RWPE1 (cell line): ENCODE results near the gene PPP6R2.

Source experiments
- CTCF ChIA-PET: fragments of 350-600 bp; sonication (Branson Sonifier 250); formaldehyde crosslinking; extraction: SDS; loops from one replicate; lab custom pipeline; 2021; lab: Yijun Ruan, JAX
- POLR2A ChIA-PET: fragments of 400-600 bp; formaldehyde crosslinking; extraction: SDS; loops from one replicate; lab custom pipeline; 2020; ENCODE audit warnings: antibody characterized with exemption; ENCODE audit not compliant: low non-redundant PET; lab: Yijun Ruan, JAX
- DNase-seq: peaks from one replicate; pipeline ENCODE4 v3.0.0; 2012; ENCODE audit warnings: low spot score
- H3K27ac ChIP-seq: fragments of 450-650 bp; 2 replicates; pipeline ENCODE4 v1.5.1; 2017
- CTCF ChIP-seq: fragments of 450-650 bp; conservative IDR thresholded peaks from 2 replicates; pipeline ENCODE4 v1.5.1; 2017; ENCODE audit warnings: low read depth, mild to moderate bottlenecking

The PPP6R2 gene

DNA sequence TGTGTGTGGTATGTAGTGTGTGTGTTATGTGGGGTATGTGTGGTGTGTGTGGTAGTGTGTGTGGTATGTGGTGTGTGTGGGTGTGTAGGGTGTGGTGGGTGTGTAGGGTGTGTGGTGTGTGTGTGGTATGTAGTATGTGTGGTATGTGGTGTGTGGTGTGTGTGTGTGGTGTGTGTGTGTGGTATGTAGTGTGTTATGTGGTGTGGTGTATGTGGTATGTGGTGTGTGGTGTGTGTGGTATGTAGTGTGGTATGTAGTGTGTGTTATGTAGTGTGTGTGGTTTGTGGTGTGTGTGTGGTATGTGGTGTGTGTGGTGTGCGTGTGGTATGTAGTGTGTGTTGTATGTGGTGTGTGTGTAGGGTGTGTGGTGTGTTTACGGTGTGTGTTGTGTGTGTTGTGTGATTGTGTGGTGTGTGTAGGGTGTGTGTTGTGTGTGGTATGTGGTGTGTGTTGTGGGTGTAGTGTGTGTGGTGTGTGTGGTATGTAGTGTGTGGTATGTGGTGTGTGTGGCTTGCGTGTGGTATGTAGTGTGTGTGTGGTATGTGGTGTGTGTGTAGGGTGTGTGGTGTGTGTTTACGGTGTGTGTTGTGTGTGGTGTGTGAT lies 4.2 kb upstream of the PPP6R2 start:
- TF ChIP-seq CTCF: no peak
- ChIA-PET CTCF (no interaction called here), POLR2A (no interaction called here)
- no peak for DNase-seq
- H3K27ac ChIP-seq: no peak overlapping the region

DNA sequence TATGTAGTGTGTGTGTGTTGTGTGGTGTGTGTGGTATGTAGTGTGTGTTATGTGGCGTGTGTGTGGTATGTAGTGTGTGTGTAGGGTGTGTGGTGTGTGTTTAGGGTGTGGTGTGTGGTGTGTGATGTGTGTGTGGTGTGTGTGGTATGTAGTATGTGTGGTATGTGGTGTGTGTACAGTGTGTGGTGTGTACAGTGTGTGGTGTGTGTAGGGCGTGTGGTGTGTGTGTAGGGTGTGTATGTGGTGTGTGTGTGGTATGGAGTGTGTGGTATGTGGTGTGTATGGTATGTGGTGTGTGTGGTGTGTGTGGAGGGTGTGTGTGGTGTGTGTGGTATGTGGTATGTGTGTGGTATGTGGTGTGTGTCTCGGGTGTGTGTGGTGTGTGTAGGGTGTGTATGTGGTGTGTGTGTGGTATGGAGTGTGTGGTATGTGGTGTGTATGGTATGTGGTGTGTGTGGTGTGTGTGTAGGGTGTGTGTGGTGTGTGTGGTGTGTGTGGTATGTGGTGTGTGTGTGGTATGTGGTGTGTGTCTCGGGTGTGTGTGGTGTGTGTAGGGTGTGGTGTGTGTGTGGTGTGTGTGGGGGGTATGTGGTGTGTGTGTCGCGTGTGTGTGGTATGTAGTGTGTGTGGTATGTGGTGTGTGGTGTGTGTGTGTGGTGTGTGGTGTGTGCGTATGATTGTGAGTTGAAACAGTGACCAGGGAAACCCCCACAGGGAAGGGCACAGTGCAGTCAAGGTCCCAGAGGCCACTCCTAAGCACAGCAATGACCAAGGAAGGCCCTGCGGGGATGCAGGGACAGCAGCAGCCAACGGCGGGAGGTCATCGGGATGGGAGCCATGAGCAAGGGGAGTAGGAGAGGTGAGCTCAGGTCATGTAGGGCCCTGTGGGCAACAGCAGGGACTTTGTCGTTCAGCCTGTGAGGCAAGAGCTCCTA lies 2.9 kb upstream of the PPP6R2 start:
- TF ChIP-seq CTCF: no peak
- peak overlapping the region; percentile 92 for H3K27ac ChIP-seq
- CTCF ChIA-PET: interaction anchor here (1.7 kb wide), 1 partner anchor 38 kb away, joined by 6 read pairs; no protein-coding TSS in a partner anchor
- DNase-seq: no peak
- POLR2A ChIA-PET: no interaction called here

GRCh38 chr22:50341977-50342650 lies 1.0 kb upstream of the PPP6R2 start:
- TF ChIP-seq CTCF: peak; percentile 97
- H3K27ac ChIP-seq: peak overlapping the region; percentile 92
- ChIA-PET POLR2A (no interaction called here), CTCF (interaction anchor here (0.6 to 1.7 kb wide), 10 partner anchors 10 to 1864 kb away, joined by 3 to 9 read pairs (median 4); partner anchors contain the start of gene MIOX)
- peak; percentile 51 for DNase-seq

GRCh38 chr22:50343541-50343935 lies 411 bp downstream of the PPP6R2 start:
- ChIA-PET CTCF (interaction anchor here (0.6 kb wide), 1 partner anchor 79 kb away, joined by 3 read pairs; no protein-coding TSS in a partner anchor), POLR2A (no interaction called here)
- TF ChIP-seq CTCF: no peak
- H3K27ac ChIP-seq: peak overlapping the region; percentile 92
- DNase-seq: no peak

DNA sequence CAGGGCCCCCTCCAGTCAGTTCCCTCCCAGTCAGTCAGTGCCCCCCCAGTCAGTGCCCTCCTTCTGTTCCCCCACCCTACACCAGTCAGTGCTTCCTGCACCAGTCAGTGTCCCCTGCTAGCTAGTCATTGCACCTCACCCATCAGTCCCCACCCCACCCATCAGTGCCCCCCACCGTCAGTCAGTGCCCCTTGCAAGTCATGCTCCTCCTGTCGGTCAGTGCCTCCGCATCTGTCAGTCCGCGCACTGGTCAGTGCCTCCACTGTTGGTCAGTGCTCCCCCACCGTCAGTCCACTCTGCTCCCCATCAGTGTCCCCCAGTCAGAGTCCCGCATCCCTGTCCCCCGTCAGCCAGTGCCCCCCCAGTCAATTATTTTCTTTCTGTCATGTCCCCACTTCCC lies 3.3 kb downstream of the PPP6R2 start:
- no peak for DNase-seq

More for the DNA sequence above, 3.3 kb downstream of the PPP6R2 start:
- ChIA-PET CTCF (no interaction called here), POLR2A (interaction anchor here (0.6 kb wide), 1 partner anchor 94 kb away, joined by 5 read pairs; no protein-coding TSS in a partner anchor)
- peak overlapping the region; percentile 15 for H3K27ac ChIP-seq
- no peak for TF ChIP-seq CTCF
